Thyroid gland (tissue), 4 donors: ENCODE measurements around the gene PLGRKT. TPM values are rescaled to one million over a fixed set of nuclear protein-coding genes. Genes with fewer than 3 reads are reported as not detected.

ENCODE experiments used
- DNase-seq, 2 donors: peaks; one replicate each; pipeline ENCODE4 v3.0.0-alpha.2; 2019
- H3K27ac ChIP-seq, 3 donors: fragments of 200-600 bp; sonication (generic); 1 replicate in 2 of 3; 2 replicates in 1 of 3; pipeline ENCODE4 v1.5.1; 2016 to 2019; ENCODE audit warnings: mild to moderate bottlenecking in 1 of 3, moderate library complexity in 1 of 3
- H3K27me3 ChIP-seq: fragments of 200-600 bp; sonication (generic); one replicate; pipeline ENCODE4 v1.5.1; 2019
- H3K36me3 ChIP-seq, 2 donors: fragments of 200-600 bp; sonication (generic); one replicate each; pipeline ENCODE4 v1.5.1; 2016 to 2019
- H3K4me1 ChIP-seq, 2 donors: fragments of 200-600 bp; sonication (generic); one replicate each; pipeline ENCODE4 v1.5.1; 2017 to 2019
- H3K4me3 ChIP-seq, 3 donors: fragments of 200-600 bp; sonication (generic); replicated peaks in 1 of 3; 1 replicate in 2 of 3; 2 replicates in 1 of 3; pipeline ENCODE4 v1.5.1; 2016; ENCODE audit warnings: mild to moderate bottlenecking in 1 of 3
- H3K9me3 ChIP-seq: fragments of 200-600 bp; sonication (generic); one replicate; pipeline ENCODE4 v1.5.1; 2017
- POLR2A ChIP-seq, 2 donors: fragments of 450-650 bp; IDR thresholded peaks; one replicate each; pipeline ENCODE4 v1.6.1; 2017; ENCODE audit warnings: antibody characterized with exemption in 2 of 2, mild to moderate bottlenecking in 2 of 2, moderate library complexity in 1 of 2
- WGBS, 2 donors: methylation state at CpG; one replicate each; pipeline ENCODE4 v1.1.5; 2017; 5-methylcytosine and 5-hydroxymethylcytosine counted together
- intact Hi-C: fragments of 100-400 bp; cut with DNase I; formaldehyde crosslinking; loops from one replicate; pipeline ENCODE4 v1.15.1; 2023
- total RNA-seq, 4 donors: library from RNA; depleted of rRNA; stranded (reverse); fragments of >200 nt; gene quantifications; one replicate each; pipeline ENCODE4 v1.2.3, GENCODE V29; 2016
- TF ChIP-seq, protein P1 (sequence below), 6 experiments: fragments of 200-600 bp in 3 of 6; fragments of 450-650 bp in 3 of 6; sonication (generic) in 3 of 6; IDR thresholded peaks; one replicate each; pipeline ENCODE4 v1.5.1; 2016 to 2019; ENCODE audit warnings: antibody characterized with exemption in 6 of 6, mild to moderate bottlenecking in 2 of 6, inconsistent platforms in 1 of 6, moderate library complexity in 1 of 6

Gene PLGRKT
- total RNA-seq, 4 donors from 2014 or later, result 16.2 to 32.7 (median 27.7) TPM

DNA sequence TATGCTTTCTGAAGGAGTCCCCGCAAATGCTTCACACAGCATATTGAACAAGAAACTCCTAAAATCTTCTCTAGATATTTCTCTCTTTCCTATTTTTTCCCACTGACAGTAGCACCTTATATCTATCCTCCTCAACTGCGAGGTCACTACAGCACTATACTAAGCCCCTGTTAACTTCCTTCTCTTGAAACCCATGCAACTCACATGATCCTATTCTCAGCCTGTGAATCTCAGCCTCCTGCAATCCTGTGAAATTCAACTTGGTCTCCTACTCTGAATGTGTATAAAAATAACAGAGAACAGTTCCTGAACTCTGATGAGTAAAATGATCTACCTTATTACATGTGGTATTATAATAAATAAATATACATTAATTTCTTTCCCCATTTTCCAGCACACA lies 6.1 kb upstream of the PLGRKT start:
- TF ChIP-seq POLR2A (IDR thresholded peaks at IDR 0.05), result no peak
- TF ChIP-seq, protein P1, sequence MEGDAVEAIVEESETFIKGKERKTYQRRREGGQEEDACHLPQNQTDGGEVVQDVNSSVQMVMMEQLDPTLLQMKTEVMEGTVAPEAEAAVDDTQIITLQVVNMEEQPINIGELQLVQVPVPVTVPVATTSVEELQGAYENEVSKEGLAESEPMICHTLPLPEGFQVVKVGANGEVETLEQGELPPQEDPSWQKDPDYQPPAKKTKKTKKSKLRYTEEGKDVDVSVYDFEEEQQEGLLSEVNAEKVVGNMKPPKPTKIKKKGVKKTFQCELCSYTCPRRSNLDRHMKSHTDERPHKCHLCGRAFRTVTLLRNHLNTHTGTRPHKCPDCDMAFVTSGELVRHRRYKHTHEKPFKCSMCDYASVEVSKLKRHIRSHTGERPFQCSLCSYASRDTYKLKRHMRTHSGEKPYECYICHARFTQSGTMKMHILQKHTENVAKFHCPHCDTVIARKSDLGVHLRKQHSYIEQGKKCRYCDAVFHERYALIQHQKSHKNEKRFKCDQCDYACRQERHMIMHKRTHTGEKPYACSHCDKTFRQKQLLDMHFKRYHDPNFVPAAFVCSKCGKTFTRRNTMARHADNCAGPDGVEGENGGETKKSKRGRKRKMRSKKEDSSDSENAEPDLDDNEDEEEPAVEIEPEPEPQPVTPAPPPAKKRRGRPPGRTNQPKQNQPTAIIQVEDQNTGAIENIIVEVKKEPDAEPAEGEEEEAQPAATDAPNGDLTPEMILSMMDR (IDR thresholded peaks at IDR 0.05), result no peak
- intact Hi-C loops, result no loop called here
- DNase-seq, result no peak
- H3K36me3 ChIP-seq, result no peaks in the 10 kb centered on the region
- no peak overlapping the region for H3K4me3 ChIP-seq
- H3K27ac ChIP-seq, result no peak overlapping the region
- WGBS, 2 donors, result 79 to 85% methylated on average over 2 of the region's 2 CpGs
- H3K4me1 ChIP-seq, result no peaks in the 10 kb centered on the region
- H3K9me3 ChIP-seq, result no peaks in the 10 kb centered on the region
- H3K27me3 ChIP-seq, result no peaks in the 10 kb centered on the region

DNA sequence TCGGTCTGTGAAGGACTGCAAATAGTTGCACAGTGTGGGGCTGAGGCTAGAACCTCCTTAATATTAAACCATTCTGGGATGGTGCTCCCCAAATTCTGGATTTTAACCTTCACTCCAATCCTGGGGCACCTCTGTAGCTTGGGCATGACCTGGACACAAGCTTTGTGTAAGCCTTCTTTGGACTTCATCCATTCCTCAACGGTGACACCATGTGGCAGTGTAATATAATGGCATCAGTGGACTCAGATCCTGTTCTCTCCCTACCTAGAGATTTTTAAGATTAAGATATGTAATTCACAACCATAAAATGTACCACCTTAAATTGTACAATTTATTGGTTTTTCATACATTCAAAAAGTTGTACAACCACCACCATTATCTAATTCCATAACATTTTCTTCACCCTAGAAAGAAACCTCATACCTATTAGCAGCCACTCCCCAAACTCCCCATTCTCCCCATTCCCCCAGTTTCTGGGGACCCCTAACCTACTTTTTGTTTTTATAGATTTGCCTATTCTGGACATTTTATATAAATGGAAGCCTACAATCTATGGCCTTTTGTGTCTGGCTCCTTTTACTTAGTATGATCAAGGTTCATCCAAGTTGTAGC lies 4.8 kb upstream of the PLGRKT start:
- TF ChIP-seq POLR2A (IDR thresholded peaks at IDR 0.05), result no peak
- TF ChIP-seq, protein P1 (IDR thresholded peaks at IDR 0.05), result peak in 5 of 6 experiments; percentile 12 to 62 (median 51)
- H3K4me3 ChIP-seq, result no peak overlapping the region
- intact Hi-C loops, result no loop called here
- no peaks in the 10 kb centered on the region for H3K27me3 ChIP-seq
- peaks cover 3 to 5% of the 10 kb centered on the region in 2 donors for H3K4me1 ChIP-seq
- no peaks in the 10 kb centered on the region for H3K9me3 ChIP-seq
- whole genome bisulfite sequencing, 2 donors, result 48 to 53% methylated on average over 2 of the region's 2 CpGs
- no peaks in the 10 kb centered on the region for H3K36me3 ChIP-seq
- H3K27ac ChIP-seq, result no peak overlapping the region
- peak; percentile 32 to 46 for DNase-seq

DNA sequence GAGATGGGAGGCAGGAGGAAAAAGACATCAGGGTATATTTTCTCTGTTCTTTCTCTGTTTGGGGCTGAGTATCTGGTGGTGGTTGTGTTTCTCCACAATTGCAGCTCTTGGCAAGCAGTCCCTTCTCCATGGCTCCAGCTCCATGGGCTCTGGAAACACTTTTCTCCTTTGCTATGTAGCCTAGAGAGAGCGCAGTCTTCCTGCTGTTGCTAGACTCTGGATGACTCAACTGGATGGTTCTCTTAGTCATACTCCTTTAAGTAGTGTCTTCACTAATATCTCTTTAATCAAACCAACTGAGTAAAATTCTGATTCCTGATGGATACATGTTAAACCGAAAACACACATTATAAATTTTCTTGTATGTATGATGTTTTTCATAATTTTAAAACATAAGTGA lies 3.3 kb upstream of the PLGRKT start:
- Histone ChIP-seq H3K4me3 (no peak overlapping the region), H3K9me3 (no peaks in the 10 kb centered on the region), H3K27me3 (no peaks in the 10 kb centered on the region), H3K27ac (no peak overlapping the region), H3K36me3 (no peaks in the 10 kb centered on the region), H3K4me1 (peaks cover 7 to 14% of the 10 kb centered on the region in 2 donors)
- intact Hi-C loops, result no loop called here
- no peak for DNase-seq
- whole genome bisulfite sequencing, 2 donors, result 93 to 97% methylated on average over 2 of the region's 2 CpGs
- no peak for TF ChIP-seq POLR2A (IDR thresholded peaks at IDR 0.05)
- TF ChIP-seq, protein P1 (IDR thresholded peaks at IDR 0.05), result no peak

GRCh38 chr9:5440426-5440825 lies 2.7 kb upstream of the PLGRKT start:
- WGBS, 2 donors, result 76 to 79% methylated on average over 3 of the region's 3 CpGs
- H3K9me3 ChIP-seq, result no peaks in the 10 kb centered on the region
- no peak overlapping the region for H3K27ac ChIP-seq
- TF ChIP-seq, protein P1 (IDR thresholded peaks at IDR 0.05), result no peak
- no peak for TF ChIP-seq POLR2A (IDR thresholded peaks at IDR 0.05)
- H3K36me3 ChIP-seq, result no peaks in the 10 kb centered on the region
- no peaks in the 10 kb centered on the region for H3K27me3 ChIP-seq
- peaks cover 7 to 14% of the 10 kb centered on the region in 2 donors for H3K4me1 ChIP-seq
- intact Hi-C loops, result no loop called here
- no peak for DNase-seq
- no peak overlapping the region for H3K4me3 ChIP-seq

GRCh38 chr9:5438301-5439162 lies 807 bp upstream of the PLGRKT start:
- H3K4me1 ChIP-seq, result peaks cover 7 to 14% of the 10 kb centered on the region in 2 donors
- intact Hi-C loops, result loop anchor here (10.0 kb wide), 1 partner anchor 156 kb away; no protein-coding TSS in a partner anchor
- 52 to 67% methylated on average over 21 of the region's 21 CpGs for WGBS, 2 donors
- H3K9me3 ChIP-seq, result no peaks in the 10 kb centered on the region
- TF ChIP-seq POLR2A (IDR thresholded peaks at IDR 0.05), result no peak
- TF ChIP-seq, protein P1 (IDR thresholded peaks at IDR 0.05), result no peak
- DNase-seq, result peak; percentile 14 to 35
- no peaks in the 10 kb centered on the region for H3K27me3 ChIP-seq
- H3K4me3 ChIP-seq, result peak overlapping the region in 2 of 3 donors; percentile 8 to 49
- H3K36me3 ChIP-seq, result no peaks in the 10 kb centered on the region
- H3K27ac ChIP-seq, result peak overlapping the region; percentile 85 to 91 (median 91)
